Measurements from ENCODE around the gene DBT. TPM values are rescaled to one million over a fixed set of nuclear protein-coding genes. Genes with fewer than 3 reads are reported as not detected.

DBT gene
- total RNA-seq, 1 experiment from 2014 or later = 16.0 TPM

DNA sequence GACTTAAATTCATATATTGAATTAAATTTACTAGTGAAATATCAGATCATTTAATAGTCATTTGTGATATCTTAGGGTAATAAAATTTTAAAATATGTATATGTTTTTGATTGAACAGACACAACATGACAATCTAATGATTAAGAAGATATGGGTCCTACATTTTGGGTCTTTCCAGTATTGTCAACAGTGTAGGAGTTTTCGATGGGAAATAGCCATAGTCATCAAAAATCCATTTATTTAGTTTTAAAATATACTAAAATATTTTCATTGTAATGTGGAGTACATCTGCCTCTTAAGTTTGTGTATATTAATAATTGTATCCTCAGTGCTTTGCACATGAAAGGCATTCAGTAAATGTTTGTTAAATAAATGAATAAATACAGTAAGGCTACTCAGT lies 102.7 kb downstream of the DBT start:
- POLR2A ChIA-PET (ENCODE audit: unreplicated experiment) = no interaction called here
- no peaks in the 10 kb centered on the region for H3K4me1 ChIP-seq (replicated peaks; ENCODE audit: insufficient read depth)
- CTCF ChIA-PET = no interaction called here
- H2AFZ ChIP-seq = no peak overlapping the region
- no peaks in the 10 kb centered on the region for H3K27me3 ChIP-seq (ENCODE audit: insufficient read depth, low read depth)
- no peaks in the 10 kb centered on the region for H3K9me2 ChIP-seq (ENCODE audit: insufficient read depth)
- peaks cover 3% of the 10 kb centered on the region; the same call in 1 of the 2 replicates for H4K20me1 ChIP-seq (ENCODE audit: insufficient read depth)
- H3K27ac ChIP-seq = no peak overlapping the region
- peaks cover 43% of the 10 kb centered on the region for H3K36me3 ChIP-seq (ENCODE audit: low read depth)
- H3K79me2 ChIP-seq (ENCODE audit: low read depth) = no peaks in the 10 kb centered on the region
- no peak overlapping the region for H3K4me2 ChIP-seq
- H3K4me3 ChIP-seq = no peak overlapping the region
- H3K9me3 ChIP-seq (ENCODE audit: insufficient read depth, low read depth) = no peaks in the 10 kb centered on the region
- TF ChIP-seq, protein P1, sequence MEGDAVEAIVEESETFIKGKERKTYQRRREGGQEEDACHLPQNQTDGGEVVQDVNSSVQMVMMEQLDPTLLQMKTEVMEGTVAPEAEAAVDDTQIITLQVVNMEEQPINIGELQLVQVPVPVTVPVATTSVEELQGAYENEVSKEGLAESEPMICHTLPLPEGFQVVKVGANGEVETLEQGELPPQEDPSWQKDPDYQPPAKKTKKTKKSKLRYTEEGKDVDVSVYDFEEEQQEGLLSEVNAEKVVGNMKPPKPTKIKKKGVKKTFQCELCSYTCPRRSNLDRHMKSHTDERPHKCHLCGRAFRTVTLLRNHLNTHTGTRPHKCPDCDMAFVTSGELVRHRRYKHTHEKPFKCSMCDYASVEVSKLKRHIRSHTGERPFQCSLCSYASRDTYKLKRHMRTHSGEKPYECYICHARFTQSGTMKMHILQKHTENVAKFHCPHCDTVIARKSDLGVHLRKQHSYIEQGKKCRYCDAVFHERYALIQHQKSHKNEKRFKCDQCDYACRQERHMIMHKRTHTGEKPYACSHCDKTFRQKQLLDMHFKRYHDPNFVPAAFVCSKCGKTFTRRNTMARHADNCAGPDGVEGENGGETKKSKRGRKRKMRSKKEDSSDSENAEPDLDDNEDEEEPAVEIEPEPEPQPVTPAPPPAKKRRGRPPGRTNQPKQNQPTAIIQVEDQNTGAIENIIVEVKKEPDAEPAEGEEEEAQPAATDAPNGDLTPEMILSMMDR (conservative IDR thresholded peaks at IDR 0.05) = no peak
- no peak for TF ChIP-seq EZH2 (IDR thresholded peaks at IDR 0.05; ENCODE audit: low read depth)
- intact Hi-C loops (cut with micrococcal nuclease; ENCODE audit: unreplicated experiment) = no loop called here
- H3F3A ChIP-seq (ENCODE audit: insufficient read depth, low read depth) = no peaks in the 10 kb centered on the region; the same call in 1 of the 2 replicates
- DNase-seq = no peak
- BruUV-seq (replicated peaks) = no TSS peak

DNA sequence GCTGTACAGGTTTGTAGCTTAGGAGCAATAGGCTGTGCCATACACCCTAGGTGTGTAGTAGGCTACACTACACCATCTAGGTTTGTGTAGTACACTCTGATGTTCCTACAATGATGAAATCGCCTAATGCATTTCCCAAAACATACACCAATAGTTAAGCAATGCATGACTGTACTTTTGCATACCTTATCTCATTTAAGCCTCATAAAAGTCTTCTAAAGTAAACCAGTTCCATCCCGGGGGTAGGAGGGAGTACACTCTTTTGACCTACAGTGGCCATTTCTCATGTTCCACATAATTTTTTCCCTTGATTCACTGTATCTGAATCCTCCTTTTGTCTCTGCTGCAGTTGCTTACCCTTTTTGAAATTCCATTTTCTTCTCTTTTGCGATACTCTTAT lies 104.5 kb downstream of the DBT start:
- intact Hi-C loops (cut with micrococcal nuclease; ENCODE audit: unreplicated experiment) = no loop called here
- CTCF ChIA-PET = no interaction called here
- POLR2A ChIA-PET (ENCODE audit: unreplicated experiment) = no interaction called here

DNA sequence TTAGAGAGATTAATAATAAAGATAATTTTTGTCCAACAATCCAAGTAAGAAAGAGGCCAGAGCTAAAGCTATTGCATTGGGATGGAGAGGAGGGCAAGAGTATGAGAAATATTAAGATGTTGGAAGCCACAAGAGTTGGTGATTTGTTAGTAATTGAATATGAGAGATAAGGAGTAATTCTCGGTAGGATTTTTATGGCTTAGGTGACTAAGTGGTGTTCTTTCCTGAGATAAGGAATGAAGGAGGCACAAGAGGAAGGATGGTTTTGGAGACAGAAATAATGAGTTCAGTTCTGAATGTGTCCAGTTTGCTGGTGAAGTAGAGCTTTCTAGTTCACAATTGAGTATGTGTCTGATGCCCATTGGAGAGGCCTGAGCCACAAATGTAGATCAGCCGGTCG lies 107.3 kb downstream of the DBT start:
- Histone ChIP-seq H3K27me3 (ENCODE audit: insufficient read depth, low read depth) (no peaks in the 10 kb centered on the region), H3K4me1 (replicated peaks; ENCODE audit: insufficient read depth) (no peaks in the 10 kb centered on the region), H3K79me2 (ENCODE audit: low read depth) (no peaks in the 10 kb centered on the region), H3K9me2 (ENCODE audit: insufficient read depth) (no peaks in the 10 kb centered on the region), H3K27ac (no peak overlapping the region), H3F3A (ENCODE audit: insufficient read depth, low read depth) (no peaks in the 10 kb centered on the region; the same call in 1 of the 2 replicates), H3K9me3 (ENCODE audit: insufficient read depth, low read depth) (no peaks in the 10 kb centered on the region), H2AFZ (no peak overlapping the region), H4K20me1 (ENCODE audit: insufficient read depth) (no peaks in the 10 kb centered on the region), H3K4me2 (no peak overlapping the region), H3K36me3 (ENCODE audit: low read depth) (peaks cover 75% of the 10 kb centered on the region), H3K4me3 (no peak overlapping the region)
- CTCF ChIA-PET = no interaction called here
- TF ChIP-seq, protein P1 (conservative IDR thresholded peaks at IDR 0.05) = no peak
- TF ChIP-seq EZH2 (IDR thresholded peaks at IDR 0.05; ENCODE audit: low read depth) = no peak
- POLR2A ChIA-PET (ENCODE audit: unreplicated experiment) = interaction anchor here (0.6 kb wide), 1 partner anchor 752 kb away, joined by 3 read pairs; the partner anchor contains the start of gene EXTL2
- DNase-seq = no peak
- BruUV-seq (replicated peaks) = no TSS peak
- intact Hi-C loops (cut with micrococcal nuclease; ENCODE audit: unreplicated experiment) = no loop called here

More for the DNA sequence above, 104.5 kb downstream of the DBT start:
- Histone ChIP-seq H3K9me2 (ENCODE audit: insufficient read depth) (no peaks in the 10 kb centered on the region), H2AFZ (no peak overlapping the region), H3F3A (ENCODE audit: insufficient read depth, low read depth) (no peaks in the 10 kb centered on the region; the same call in 1 of the 2 replicates), H3K9me3 (ENCODE audit: insufficient read depth, low read depth) (no peaks in the 10 kb centered on the region), H3K4me2 (no peak overlapping the region), H3K79me2 (ENCODE audit: low read depth) (no peaks in the 10 kb centered on the region), H3K27ac (no peak overlapping the region), H3K36me3 (ENCODE audit: low read depth) (peaks cover 62% of the 10 kb centered on the region), H3K27me3 (ENCODE audit: insufficient read depth, low read depth) (no peaks in the 10 kb centered on the region), H4K20me1 (ENCODE audit: insufficient read depth) (peaks cover 3% of the 10 kb centered on the region; the same call in 1 of the 2 replicates), H3K4me3 (no peak overlapping the region), H3K4me1 (replicated peaks; ENCODE audit: insufficient read depth) (no peaks in the 10 kb centered on the region)
- BruUV-seq (replicated peaks) = no TSS peak
- DNase-seq = no peak
- no peak for TF ChIP-seq EZH2 (IDR thresholded peaks at IDR 0.05; ENCODE audit: low read depth)
- TF ChIP-seq, protein P1 (conservative IDR thresholded peaks at IDR 0.05) = no peak

All from PC-9 (cell line).